HG02981 (cell line): ENCODE data around the gene LEUTX.
"Not testable (repeated sequence)": the region's sequence is repeated elsewhere in the genome, so short reads cannot be mapped to it uniquely, and the experiment has no call there.

ENCODE experiments used
- ATAC-seq: cut with Tn5 transposase; IDR thresholded peaks from one replicate; pipeline ENCODE4 v1.9.1; 2021; ENCODE audit warnings: mild to moderate bottlenecking, moderate library complexity; ENCODE audit not compliant: unreplicated experiment

Gene LEUTX

GRCh38 chr19:39768786-39769185 lies 9.9 kb upstream of the LEUTX start:
- no peak for ATAC-seq

- no peak for ATAC-seq
Measured at GRCh38 chr19:39780894-39781293, 2.2 kb downstream of the LEUTX start.

- no peak for ATAC-seq
Measured at GRCh38 chr19:39788244-39788643, 9.6 kb downstream of the LEUTX start.

- ATAC-seq = peak; percentile 54
Measured at GRCh38 chr19:39792999-39793546, 14.4 kb downstream of the LEUTX start.

- no peak for ATAC-seq
Measured at GRCh38 chr19:39795001-39795400, 16.3 kb downstream of the LEUTX start.

- no peak for ATAC-seq
Measured at GRCh38 chr19:39796000-39796498, 17.4 kb downstream of the LEUTX start.

GRCh38 chr19:39797083-39797482 lies 18.4 kb downstream of the LEUTX start:
- no peak for ATAC-seq

GRCh38 chr19:39802958-39803357 lies 24.3 kb downstream of the LEUTX start:
- ATAC-seq = no peak

- no peak for ATAC-seq
Measured at GRCh38 chr19:39805104-39805503, 26.4 kb downstream of the LEUTX start.

GRCh38 chr19:39807846-39808364 lies 29.3 kb downstream of the LEUTX start:
- no peak for ATAC-seq

- not testable (repeated sequence) for ATAC-seq
Measured at GRCh38 chr19:39808688-39809087, 30.0 kb downstream of the LEUTX start.

GRCh38 chr19:39809368-39809767 lies 30.7 kb downstream of the LEUTX start:
- ATAC-seq = no peak

GRCh38 chr19:39810424-39810823 lies 31.8 kb downstream of the LEUTX start:
- ATAC-seq = no peak

GRCh38 chr19:39811064-39811463 lies 32.4 kb downstream of the LEUTX start:
- ATAC-seq = no peak

- ATAC-seq = no peak
Measured at GRCh38 chr19:39813264-39813993, 34.8 kb downstream of the LEUTX start.

GRCh38 chr19:39814111-39814510 lies 35.5 kb downstream of the LEUTX start:
- not testable (repeated sequence) for ATAC-seq

- ATAC-seq = no peak
Measured at GRCh38 chr19:39814595-39814994, 35.9 kb downstream of the LEUTX start.

GRCh38 chr19:39816287-39817048 lies 37.8 kb downstream of the LEUTX start:
- no peak for ATAC-seq

GRCh38 chr19:39817888-39818561 lies 39.4 kb downstream of the LEUTX start:
- no peak for ATAC-seq

- peak; percentile 71 for ATAC-seq
Measured at GRCh38 chr19:39818626-39819097, 40.0 kb downstream of the LEUTX start.

- no peak for ATAC-seq
Measured at GRCh38 chr19:39819786-39820185, 41.1 kb downstream of the LEUTX start.
